ENCODE results near the gene PCSK5. TPM values are rescaled to one million over a fixed set of nuclear protein-coding genes. Genes with fewer than 3 reads are reported as not detected.

PCSK5 gene
- total RNA-seq, 1 donor from 2014 or later: 18.3 TPM

DNA sequence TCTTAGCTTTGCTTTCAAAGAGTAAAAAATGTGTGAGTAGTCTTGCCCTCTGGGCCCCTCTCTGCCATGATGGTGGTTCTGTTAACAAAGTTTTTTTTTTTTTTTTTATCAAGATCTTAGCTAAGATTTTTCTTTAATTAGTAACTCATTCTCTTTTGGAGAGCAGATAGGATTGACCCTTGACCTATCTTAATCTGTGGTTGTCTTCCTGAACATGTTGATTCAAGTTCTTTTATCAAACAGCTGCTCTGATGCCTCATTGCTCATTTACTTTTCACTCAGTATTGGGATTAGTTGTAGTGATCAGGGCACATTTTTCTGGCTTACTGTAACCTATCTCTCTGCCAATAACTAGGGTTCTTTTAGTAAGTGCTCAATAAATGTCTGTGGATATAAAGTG is 106.3 kb downstream of the PCSK5 start:
- H3K4me1 Mint-ChIP-seq (ENCODE audit: unreplicated experiment): peaks cover 15% of the 10 kb centered on the region
- peaks cover 5% of the 10 kb centered on the region for H3K9me3 Mint-ChIP-seq (ENCODE audit: unreplicated experiment)
- no peak overlapping the region for H3K27ac Mint-ChIP-seq (ENCODE audit: unreplicated experiment)
- no peak for DNase-seq (ENCODE audit: extremely low spot score, unreplicated experiment)
- H3K36me3 Mint-ChIP-seq (ENCODE audit: unreplicated experiment): no peaks in the 10 kb centered on the region
- TF ChIP-seq, protein P1, sequence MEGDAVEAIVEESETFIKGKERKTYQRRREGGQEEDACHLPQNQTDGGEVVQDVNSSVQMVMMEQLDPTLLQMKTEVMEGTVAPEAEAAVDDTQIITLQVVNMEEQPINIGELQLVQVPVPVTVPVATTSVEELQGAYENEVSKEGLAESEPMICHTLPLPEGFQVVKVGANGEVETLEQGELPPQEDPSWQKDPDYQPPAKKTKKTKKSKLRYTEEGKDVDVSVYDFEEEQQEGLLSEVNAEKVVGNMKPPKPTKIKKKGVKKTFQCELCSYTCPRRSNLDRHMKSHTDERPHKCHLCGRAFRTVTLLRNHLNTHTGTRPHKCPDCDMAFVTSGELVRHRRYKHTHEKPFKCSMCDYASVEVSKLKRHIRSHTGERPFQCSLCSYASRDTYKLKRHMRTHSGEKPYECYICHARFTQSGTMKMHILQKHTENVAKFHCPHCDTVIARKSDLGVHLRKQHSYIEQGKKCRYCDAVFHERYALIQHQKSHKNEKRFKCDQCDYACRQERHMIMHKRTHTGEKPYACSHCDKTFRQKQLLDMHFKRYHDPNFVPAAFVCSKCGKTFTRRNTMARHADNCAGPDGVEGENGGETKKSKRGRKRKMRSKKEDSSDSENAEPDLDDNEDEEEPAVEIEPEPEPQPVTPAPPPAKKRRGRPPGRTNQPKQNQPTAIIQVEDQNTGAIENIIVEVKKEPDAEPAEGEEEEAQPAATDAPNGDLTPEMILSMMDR (IDR thresholded peaks at IDR 0.05): no peak
- no peaks in the 10 kb centered on the region for H3K27me3 Mint-ChIP-seq (ENCODE audit: unreplicated experiment)
- no peak overlapping the region for H3K4me3 Mint-ChIP-seq (ENCODE audit: unreplicated experiment)

DNA sequence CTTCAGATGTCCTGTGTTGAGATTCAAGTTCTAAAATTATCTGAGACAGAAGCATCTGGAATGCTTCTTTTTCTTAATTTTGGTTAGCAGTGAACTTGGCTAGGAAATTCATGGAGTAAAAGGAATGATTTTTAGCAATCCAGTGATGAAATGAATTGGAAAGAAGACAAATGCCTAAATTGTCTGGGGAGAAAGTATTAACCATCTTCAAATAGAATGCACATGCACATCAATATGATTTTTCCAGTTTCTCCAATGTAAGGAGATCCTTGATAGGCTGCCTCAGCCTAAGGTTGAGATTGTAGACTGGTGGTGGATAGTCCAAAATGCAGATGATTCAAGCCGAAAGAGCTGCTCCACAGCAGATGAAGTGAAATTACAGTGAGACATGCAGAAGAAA is 106.7 kb downstream of the PCSK5 start:
- Mint-ChIP-seq H3K4me3 (ENCODE audit: unreplicated experiment) (no peak overlapping the region), H3K9me3 (ENCODE audit: unreplicated experiment) (peaks cover 5% of the 10 kb centered on the region), H3K27ac (ENCODE audit: unreplicated experiment) (no peak overlapping the region), H3K36me3 (ENCODE audit: unreplicated experiment) (no peaks in the 10 kb centered on the region), H3K4me1 (ENCODE audit: unreplicated experiment) (peaks cover 15% of the 10 kb centered on the region), H3K27me3 (ENCODE audit: unreplicated experiment) (no peaks in the 10 kb centered on the region)
- TF ChIP-seq, protein P1 (IDR thresholded peaks at IDR 0.05): no peak
- no peak for DNase-seq (ENCODE audit: extremely low spot score, unreplicated experiment)

DNA sequence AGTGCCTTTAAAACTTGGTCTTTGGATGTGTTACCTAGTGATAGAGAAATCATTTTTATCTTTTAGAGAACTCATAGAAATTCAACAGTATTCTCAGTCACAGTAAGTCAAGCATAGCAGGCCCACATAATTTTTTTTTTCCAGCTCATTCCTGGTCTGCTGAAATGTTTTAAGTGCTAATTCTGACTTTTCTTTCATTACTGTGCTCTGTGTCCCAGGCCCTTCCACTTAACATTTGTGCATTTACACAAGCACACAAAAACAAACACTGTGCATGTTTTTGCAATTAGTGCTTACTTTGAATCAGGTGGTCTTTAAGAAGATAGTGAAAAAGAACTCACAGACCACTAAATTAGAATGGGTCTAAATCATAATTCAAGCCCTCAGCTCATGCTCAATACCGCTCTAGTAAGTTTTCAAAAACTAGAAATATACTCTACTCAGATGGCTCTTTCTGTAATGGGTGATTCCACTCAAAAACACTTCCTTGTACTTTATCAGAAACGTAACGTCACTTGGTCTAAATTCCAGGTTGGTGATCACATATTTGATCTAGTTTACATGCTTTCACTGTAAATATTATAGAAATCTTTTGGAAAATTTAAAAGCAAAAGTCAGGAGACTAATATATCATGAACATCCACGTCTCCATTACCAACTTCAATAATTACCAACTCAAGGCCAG is 107.8 kb downstream of the PCSK5 start:
- H3K27me3 Mint-ChIP-seq (ENCODE audit: unreplicated experiment): no peaks in the 10 kb centered on the region
- no peak overlapping the region for H3K4me3 Mint-ChIP-seq (ENCODE audit: unreplicated experiment)
- TF ChIP-seq, protein P1 (IDR thresholded peaks at IDR 0.05): no peak
- H3K9me3 Mint-ChIP-seq (ENCODE audit: unreplicated experiment): peaks cover 5% of the 10 kb centered on the region
- DNase-seq (ENCODE audit: extremely low spot score, unreplicated experiment): no peak
- H3K36me3 Mint-ChIP-seq (ENCODE audit: unreplicated experiment): no peaks in the 10 kb centered on the region
- H3K4me1 Mint-ChIP-seq (ENCODE audit: unreplicated experiment): peaks cover 14% of the 10 kb centered on the region
- H3K27ac Mint-ChIP-seq (ENCODE audit: unreplicated experiment): no peak overlapping the region

DNA sequence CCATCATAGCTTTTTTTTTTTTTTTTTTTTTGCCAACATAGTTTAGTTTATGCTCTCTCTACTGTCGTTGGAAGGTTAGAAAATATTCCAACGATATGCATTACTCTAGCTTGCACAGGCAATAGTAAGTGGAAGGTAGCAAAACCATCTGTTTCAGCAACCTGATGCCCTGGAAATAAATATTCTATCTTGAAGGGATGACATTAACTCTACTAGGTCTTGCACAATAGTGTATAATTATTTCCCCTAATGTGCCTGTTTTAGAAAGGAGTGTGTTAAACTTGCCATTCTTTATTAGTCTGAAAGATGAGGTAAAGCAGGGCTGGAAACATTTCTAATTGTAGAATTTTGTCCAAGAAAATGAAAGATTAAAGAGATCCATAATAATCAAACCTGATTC is 111.0 kb downstream of the PCSK5 start:
- Mint-ChIP-seq H3K27me3 (ENCODE audit: unreplicated experiment) (no peaks in the 10 kb centered on the region), H3K27ac (ENCODE audit: unreplicated experiment) (no peak overlapping the region), H3K9me3 (ENCODE audit: unreplicated experiment) (no peaks in the 10 kb centered on the region), H3K4me1 (ENCODE audit: unreplicated experiment) (no peaks in the 10 kb centered on the region), H3K4me3 (ENCODE audit: unreplicated experiment) (no peak overlapping the region), H3K36me3 (ENCODE audit: unreplicated experiment) (peaks cover 3% of the 10 kb centered on the region)
- TF ChIP-seq, protein P1 (IDR thresholded peaks at IDR 0.05): no peak
- no peak for DNase-seq (ENCODE audit: extremely low spot score, unreplicated experiment)

DNA sequence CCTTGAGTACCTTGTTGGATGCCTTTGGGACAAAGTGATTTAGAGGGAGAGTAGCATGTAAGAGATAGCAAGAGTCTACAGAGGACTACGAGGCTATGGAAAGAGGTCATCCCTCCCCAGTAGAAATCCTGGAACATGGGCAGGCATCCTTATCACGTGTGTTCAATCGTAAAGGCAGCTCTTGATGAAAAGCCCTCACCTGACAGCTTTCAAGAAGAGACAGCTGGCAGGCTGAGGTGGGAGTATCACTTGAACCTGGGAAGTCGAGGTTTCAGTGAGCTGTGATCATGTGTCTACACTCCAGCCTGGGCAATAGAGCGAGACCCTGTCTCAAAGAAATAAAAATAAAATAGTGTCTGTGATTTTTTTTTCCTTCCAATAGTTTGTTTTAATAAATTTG is 112.6 kb downstream of the PCSK5 start:
- Mint-ChIP-seq H3K27me3 (ENCODE audit: unreplicated experiment) (no peaks in the 10 kb centered on the region), H3K4me1 (ENCODE audit: unreplicated experiment) (no peaks in the 10 kb centered on the region), H3K27ac (ENCODE audit: unreplicated experiment) (no peak overlapping the region), H3K9me3 (ENCODE audit: unreplicated experiment) (no peaks in the 10 kb centered on the region), H3K4me3 (ENCODE audit: unreplicated experiment) (no peak overlapping the region), H3K36me3 (ENCODE audit: unreplicated experiment) (peaks cover 3% of the 10 kb centered on the region)
- TF ChIP-seq, protein P1 (IDR thresholded peaks at IDR 0.05): no peak
- DNase-seq (ENCODE audit: extremely low spot score, unreplicated experiment): no peak
